ENCODE data around the gene IREB2.

DNA sequence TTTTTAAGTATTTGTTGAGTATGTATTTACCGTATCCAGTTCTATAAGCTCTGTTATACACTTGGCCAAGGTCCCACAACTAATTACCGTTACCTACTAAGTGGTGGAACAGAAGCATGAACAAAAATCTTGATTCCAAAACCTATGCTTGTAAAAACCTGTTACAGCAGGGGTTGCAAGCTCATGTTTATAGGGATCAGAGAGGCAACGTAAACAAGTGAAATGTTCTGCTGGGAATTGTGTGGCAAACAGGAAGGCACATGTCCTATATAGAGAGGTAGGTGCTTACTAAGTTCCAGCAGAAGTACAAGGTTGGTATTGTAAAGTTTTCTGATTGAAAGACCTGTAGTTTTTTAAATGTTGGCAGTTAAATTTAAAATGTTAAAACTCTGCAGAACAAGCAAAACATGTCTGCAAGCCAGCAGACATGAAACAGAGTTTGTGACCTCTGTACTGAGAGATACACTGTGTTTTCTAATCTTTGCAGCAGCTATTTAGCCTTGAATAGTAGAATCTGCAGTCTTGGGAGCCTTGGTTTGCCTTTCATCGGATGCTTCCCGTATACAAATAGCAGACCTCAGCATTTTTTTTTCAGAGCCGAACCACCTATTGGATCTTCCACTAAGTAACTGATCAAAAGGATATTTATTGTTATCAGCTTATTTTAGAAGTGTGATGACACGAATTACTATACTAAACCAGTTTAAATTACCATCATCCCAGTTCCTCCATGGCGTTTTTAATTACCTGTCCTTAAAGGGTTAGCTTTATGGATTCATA is 11.4 kb downstream of the IREB2 start:
- TF ChIP-seq POLR2AphosphoS5 (IDR thresholded peaks at IDR 0.05; ENCODE audit: insufficient read depth, low read depth, low read length) (no peak), POLR2A (IDR thresholded peaks at IDR 0.05; ENCODE audit: low read depth, low read length) (no peak), EZH2 (IDR thresholded peaks at IDR 0.05; ENCODE audit: borderline replicate concordance, low read depth, low read length, severe bottlenecking) (no peak), JUN (IDR thresholded peaks at IDR 0.05; ENCODE audit: borderline replicate concordance, insufficient read depth, insufficient read length, low read depth) (no peak), FOS (IDR thresholded peaks at IDR 0.05; ENCODE audit: borderline replicate concordance, insufficient read depth, low read length) (no peak), MYC (IDR thresholded peaks at IDR 0.05; ENCODE audit: low read depth, low read length) (no peak), GATA2 (IDR thresholded peaks at IDR 0.05; ENCODE audit: insufficient read depth, insufficient read length, low read depth, low read length) (no peak)
- TF ChIP-seq, protein P1, sequence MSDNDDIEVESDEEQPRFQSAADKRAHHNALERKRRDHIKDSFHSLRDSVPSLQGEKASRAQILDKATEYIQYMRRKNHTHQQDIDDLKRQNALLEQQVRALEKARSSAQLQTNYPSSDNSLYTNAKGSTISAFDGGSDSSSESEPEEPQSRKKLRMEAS (IDR thresholded peaks at IDR 0.05; ENCODE audit: insufficient read depth, insufficient read length): no peak
- TF ChIP-seq, protein P2, sequence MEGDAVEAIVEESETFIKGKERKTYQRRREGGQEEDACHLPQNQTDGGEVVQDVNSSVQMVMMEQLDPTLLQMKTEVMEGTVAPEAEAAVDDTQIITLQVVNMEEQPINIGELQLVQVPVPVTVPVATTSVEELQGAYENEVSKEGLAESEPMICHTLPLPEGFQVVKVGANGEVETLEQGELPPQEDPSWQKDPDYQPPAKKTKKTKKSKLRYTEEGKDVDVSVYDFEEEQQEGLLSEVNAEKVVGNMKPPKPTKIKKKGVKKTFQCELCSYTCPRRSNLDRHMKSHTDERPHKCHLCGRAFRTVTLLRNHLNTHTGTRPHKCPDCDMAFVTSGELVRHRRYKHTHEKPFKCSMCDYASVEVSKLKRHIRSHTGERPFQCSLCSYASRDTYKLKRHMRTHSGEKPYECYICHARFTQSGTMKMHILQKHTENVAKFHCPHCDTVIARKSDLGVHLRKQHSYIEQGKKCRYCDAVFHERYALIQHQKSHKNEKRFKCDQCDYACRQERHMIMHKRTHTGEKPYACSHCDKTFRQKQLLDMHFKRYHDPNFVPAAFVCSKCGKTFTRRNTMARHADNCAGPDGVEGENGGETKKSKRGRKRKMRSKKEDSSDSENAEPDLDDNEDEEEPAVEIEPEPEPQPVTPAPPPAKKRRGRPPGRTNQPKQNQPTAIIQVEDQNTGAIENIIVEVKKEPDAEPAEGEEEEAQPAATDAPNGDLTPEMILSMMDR (IDR thresholded peaks at IDR 0.05; ENCODE audit: extremely low read depth in 1 of 2, insufficient read depth in 1 of 2, low read depth in 1 of 2, low read length in 2 of 2): no peak

All from endothelial cell of umbilical vein (primary cell).